ENCODE results near the gene ZBTB7C. TPM values are rescaled to one million over a fixed set of nuclear protein-coding genes. Genes with fewer than 3 reads are reported as not detected.

The ZBTB7C gene
- polyA plus RNA-seq, 4 donors, result 0.54 to 4.1 (median 1.5) TPM

DNA sequence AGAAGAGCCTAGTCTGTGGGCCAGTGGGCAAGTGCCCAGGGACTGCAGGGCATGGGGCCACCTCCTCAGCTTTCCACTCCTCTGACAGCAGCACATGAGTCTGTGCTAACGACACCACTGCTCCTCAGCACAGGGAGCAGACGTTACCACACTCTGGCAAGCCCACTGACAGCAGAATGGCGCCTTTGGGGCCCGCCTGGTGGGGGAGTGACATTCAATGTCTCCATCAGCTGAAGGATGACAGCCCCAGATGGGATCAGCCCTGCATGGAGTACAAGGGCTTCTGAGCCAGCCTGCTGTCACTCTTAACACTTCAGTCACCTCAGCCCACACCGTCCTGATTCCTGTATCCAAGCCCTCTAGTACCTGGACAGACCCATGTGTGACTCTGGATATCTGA is 329.3 kb downstream of the ZBTB7C start:
- no peak overlapping the region for H3K27ac ChIP-seq (ENCODE audit: low read depth in 1 of 3, low read length in 2 of 3)
- no peak overlapping the region for H3K4me3 ChIP-seq (ENCODE audit: low read depth in 1 of 3, low read length in 3 of 3)
- H3K4me1 ChIP-seq (ENCODE audit: control insufficient read depth in 3 of 3, insufficient read depth in 2 of 3, low read depth in 1 of 3, low read length in 2 of 3), result peaks cover 0 to 11% (median 0%) of the 10 kb centered on the region in 3 donors
- FAIRE-seq, result no peak
- WGBS, 3 donors, result 85 to 97% (median 89%) methylated on average over 5 of the region's 5 CpGs
- H3K27me3 ChIP-seq (ENCODE audit: control insufficient read depth in 3 of 3, insufficient read depth in 3 of 3, low read length in 3 of 3), result no peaks in the 10 kb centered on the region
- H3K9me3 ChIP-seq (ENCODE audit: control insufficient read depth in 2 of 2, insufficient read depth in 1 of 2, low read depth in 1 of 2, low read length in 1 of 2), result no peaks in the 10 kb centered on the region
- DNase-seq, result no peak
- no peaks in the 10 kb centered on the region for H3K36me3 ChIP-seq (ENCODE audit: control insufficient read depth in 3 of 3, insufficient read depth in 2 of 3, low read depth in 1 of 3, low read length in 3 of 3)

GRCh38 chr18:48078448-48078847 is 330.7 kb downstream of the ZBTB7C start:
- no peak overlapping the region for H3K27ac ChIP-seq (ENCODE audit: low read depth in 1 of 3, low read length in 2 of 3)
- FAIRE-seq (no peak), DNase-seq (no peak)
- no peaks in the 10 kb centered on the region for H3K36me3 ChIP-seq (ENCODE audit: control insufficient read depth in 3 of 3, insufficient read depth in 2 of 3, low read depth in 1 of 3, low read length in 3 of 3)
- 92 to 99% (median 96%) methylated on average over 4 of the region's 4 CpGs for WGBS, 3 donors
- no peaks in the 10 kb centered on the region for H3K4me1 ChIP-seq (ENCODE audit: control insufficient read depth in 3 of 3, insufficient read depth in 2 of 3, low read depth in 1 of 3, low read length in 2 of 3)
- no peaks in the 10 kb centered on the region for H3K9me3 ChIP-seq (ENCODE audit: control insufficient read depth in 2 of 2, insufficient read depth in 1 of 2, low read depth in 1 of 2, low read length in 1 of 2)
- H3K4me3 ChIP-seq (ENCODE audit: low read depth in 1 of 3, low read length in 3 of 3), result no peak overlapping the region
- no peaks in the 10 kb centered on the region for H3K27me3 ChIP-seq (ENCODE audit: control insufficient read depth in 3 of 3, insufficient read depth in 3 of 3, low read length in 3 of 3)

DNA sequence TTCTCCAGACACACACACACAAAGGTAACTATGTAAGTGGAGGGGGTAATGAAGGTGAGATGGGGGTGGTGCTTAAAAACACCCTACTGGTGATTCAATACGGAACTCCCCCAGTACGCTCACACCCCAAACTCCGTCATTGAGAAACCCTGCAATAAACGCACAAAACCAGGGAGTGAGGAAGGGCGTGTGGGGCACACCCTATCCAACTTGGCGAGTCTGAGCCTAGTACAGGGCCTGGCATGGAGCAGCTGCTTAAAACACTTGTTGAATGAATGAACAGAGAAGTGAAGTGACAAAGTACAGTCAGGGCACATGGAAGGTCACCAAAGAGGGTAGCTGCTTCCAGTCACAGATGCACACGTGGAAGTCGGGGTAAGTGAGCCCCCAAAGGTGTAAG is 331.9 kb downstream of the ZBTB7C start:
- FAIRE-seq, result no peak

GRCh38 chr18:48076461-48076860 is 332.7 kb downstream of the ZBTB7C start:
- H3K36me3 ChIP-seq (ENCODE audit: control insufficient read depth in 3 of 3, insufficient read depth in 2 of 3, low read depth in 1 of 3, low read length in 3 of 3), result no peaks in the 10 kb centered on the region
- 71 to 76% (median 72%) methylated on average over 2 of the region's 2 CpGs for WGBS, 3 donors
- no peaks in the 10 kb centered on the region for H3K4me1 ChIP-seq (ENCODE audit: control insufficient read depth in 3 of 3, insufficient read depth in 2 of 3, low read depth in 1 of 3, low read length in 2 of 3)
- no peaks in the 10 kb centered on the region for H3K27me3 ChIP-seq (ENCODE audit: control insufficient read depth in 3 of 3, insufficient read depth in 3 of 3, low read length in 3 of 3)
- H3K4me3 ChIP-seq (ENCODE audit: low read depth in 1 of 3, low read length in 3 of 3), result no peak overlapping the region
- no peak overlapping the region for H3K27ac ChIP-seq (ENCODE audit: low read depth in 1 of 3, low read length in 2 of 3)
- no peak for DNase-seq
- H3K9me3 ChIP-seq (ENCODE audit: control insufficient read depth in 2 of 2, insufficient read depth in 1 of 2, low read depth in 1 of 2, low read length in 1 of 2), result no peaks in the 10 kb centered on the region
- FAIRE-seq, result no peak

More for the DNA sequence above, 331.9 kb downstream of the ZBTB7C start:
- 29 to 70% (median 58%) methylated on average over 8 of the region's 8 CpGs for WGBS, 3 donors
- Histone ChIP-seq H3K36me3 (ENCODE audit: control insufficient read depth in 3 of 3, insufficient read depth in 2 of 3, low read depth in 1 of 3, low read length in 3 of 3) (no peaks in the 10 kb centered on the region), H3K4me1 (ENCODE audit: control insufficient read depth in 3 of 3, insufficient read depth in 2 of 3, low read depth in 1 of 3, low read length in 2 of 3) (no peaks in the 10 kb centered on the region), H3K4me3 (ENCODE audit: low read depth in 1 of 3, low read length in 3 of 3) (no peak overlapping the region), H3K9me3 (ENCODE audit: control insufficient read depth in 2 of 2, insufficient read depth in 1 of 2, low read depth in 1 of 2, low read length in 1 of 2) (no peaks in the 10 kb centered on the region), H3K27ac (ENCODE audit: low read depth in 1 of 3, low read length in 2 of 3) (no peak overlapping the region), H3K27me3 (ENCODE audit: control insufficient read depth in 3 of 3, insufficient read depth in 3 of 3, low read length in 3 of 3) (no peaks in the 10 kb centered on the region)
- peak in 1 of 2 donors; percentile 39 for DNase-seq

GRCh38 chr18:48075707-48076093 is 333.5 kb downstream of the ZBTB7C start:
- Histone ChIP-seq H3K27me3 (ENCODE audit: control insufficient read depth in 3 of 3, insufficient read depth in 3 of 3, low read length in 3 of 3) (no peaks in the 10 kb centered on the region), H3K4me3 (ENCODE audit: low read depth in 1 of 3, low read length in 3 of 3) (no peak overlapping the region), H3K36me3 (ENCODE audit: control insufficient read depth in 3 of 3, insufficient read depth in 2 of 3, low read depth in 1 of 3, low read length in 3 of 3) (no peaks in the 10 kb centered on the region), H3K9me3 (ENCODE audit: control insufficient read depth in 2 of 2, insufficient read depth in 1 of 2, low read depth in 1 of 2, low read length in 1 of 2) (no peaks in the 10 kb centered on the region), H3K27ac (ENCODE audit: low read depth in 1 of 3, low read length in 2 of 3) (no peak overlapping the region), H3K4me1 (ENCODE audit: control insufficient read depth in 3 of 3, insufficient read depth in 2 of 3, low read depth in 1 of 3, low read length in 2 of 3) (no peaks in the 10 kb centered on the region)
- no peak for DNase-seq
- WGBS, 3 donors, result 82 to 85% (median 84%) methylated on average over 10 of the region's 10 CpGs
- no peak for FAIRE-seq

DNA sequence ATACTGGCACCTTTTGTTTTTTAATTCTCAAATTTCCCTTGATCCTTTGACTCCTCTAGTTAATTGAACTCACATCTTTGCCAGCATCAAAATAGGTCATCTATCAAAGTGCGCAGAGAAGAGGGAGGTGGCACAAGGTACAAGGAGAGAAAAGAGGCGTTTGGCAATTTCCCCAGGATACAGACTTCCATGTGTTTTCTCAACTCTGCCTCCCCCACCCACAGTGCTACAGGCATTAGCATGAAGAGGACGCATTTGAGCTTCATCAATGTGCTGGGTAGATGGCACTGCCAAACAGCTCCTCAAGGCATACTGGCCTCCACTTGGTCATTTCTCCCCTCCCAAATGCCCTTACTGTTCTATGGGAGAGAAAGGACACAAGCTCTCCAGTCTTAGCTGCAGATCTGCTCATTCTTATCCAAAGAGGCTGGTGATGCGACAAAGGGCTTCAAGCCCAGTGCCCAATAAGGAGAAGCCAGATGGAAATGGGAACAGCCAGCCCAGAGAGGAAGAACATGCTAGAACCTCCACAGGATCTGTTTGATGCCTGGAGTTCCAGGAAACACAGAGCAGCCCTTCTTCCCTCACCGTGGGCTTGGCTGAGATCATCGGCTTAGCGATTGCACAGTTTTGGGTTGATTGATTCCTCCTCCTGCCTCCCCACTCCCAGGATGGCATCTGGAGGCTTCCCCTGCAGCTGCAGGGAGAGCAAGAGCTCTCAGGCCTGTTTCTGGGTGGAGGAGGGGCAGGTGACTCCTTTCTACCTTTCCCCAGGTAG is 334.1 kb downstream of the ZBTB7C start:
- H3K36me3 ChIP-seq (ENCODE audit: control insufficient read depth in 3 of 3, insufficient read depth in 2 of 3, low read depth in 1 of 3, low read length in 3 of 3), result no peaks in the 10 kb centered on the region
- no peak for DNase-seq
- no peaks in the 10 kb centered on the region for H3K4me1 ChIP-seq (ENCODE audit: control insufficient read depth in 3 of 3, insufficient read depth in 2 of 3, low read depth in 1 of 3, low read length in 2 of 3)
- H3K4me3 ChIP-seq (ENCODE audit: low read depth in 1 of 3, low read length in 3 of 3), result no peak overlapping the region
- FAIRE-seq, result no peak
- no peaks in the 10 kb centered on the region for H3K9me3 ChIP-seq (ENCODE audit: control insufficient read depth in 2 of 2, insufficient read depth in 1 of 2, low read depth in 1 of 2, low read length in 1 of 2)
- H3K27me3 ChIP-seq (ENCODE audit: control insufficient read depth in 3 of 3, insufficient read depth in 3 of 3, low read length in 3 of 3), result no peaks in the 10 kb centered on the region
- no peak overlapping the region for H3K27ac ChIP-seq (ENCODE audit: low read depth in 1 of 3, low read length in 2 of 3)
- WGBS, 3 donors, result 78 to 88% (median 79%) methylated on average over 7 of the region's 7 CpGs

DNA sequence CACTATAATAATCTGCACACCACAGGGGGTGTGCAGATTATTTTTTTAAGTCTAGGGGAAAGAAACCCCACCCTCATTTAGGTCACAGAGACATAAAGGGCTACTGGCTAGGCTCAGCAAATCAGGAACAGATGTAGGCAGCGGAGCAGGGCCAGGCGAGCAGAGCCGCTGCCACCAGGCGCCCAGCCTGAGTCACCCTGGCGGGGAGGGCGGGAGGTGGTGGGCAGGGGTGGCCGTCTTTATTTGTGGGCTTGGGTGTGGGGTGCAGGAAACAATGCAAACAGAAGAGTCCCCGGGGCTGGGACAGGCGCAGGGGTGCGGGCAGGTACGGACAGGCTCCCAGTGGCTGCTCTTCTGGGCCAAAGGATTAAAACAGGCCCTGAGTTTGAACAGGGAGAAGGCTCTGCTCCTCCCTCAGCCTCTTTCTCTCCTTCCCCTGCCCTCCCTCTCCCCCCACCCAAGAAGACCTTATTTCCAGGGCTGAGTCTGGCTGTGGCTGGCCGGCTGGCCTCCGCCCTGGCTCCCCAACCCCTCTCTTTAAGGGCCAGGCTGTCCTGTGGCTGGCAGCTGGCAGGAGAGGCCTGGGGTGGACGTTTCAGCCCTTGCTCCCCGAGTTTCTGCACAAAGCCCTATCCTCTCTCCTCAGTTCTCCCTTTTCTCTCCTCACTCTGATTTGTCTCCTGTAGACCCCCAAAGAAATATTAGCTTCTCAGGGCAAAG is 335.8 kb downstream of the ZBTB7C start:
- Histone ChIP-seq H3K4me3 (ENCODE audit: low read depth in 1 of 3, low read length in 3 of 3) (no peak overlapping the region), H3K36me3 (ENCODE audit: control insufficient read depth in 3 of 3, insufficient read depth in 2 of 3, low read depth in 1 of 3, low read length in 3 of 3) (no peaks in the 10 kb centered on the region), H3K9me3 (ENCODE audit: control insufficient read depth in 2 of 2, insufficient read depth in 1 of 2, low read depth in 1 of 2, low read length in 1 of 2) (no peaks in the 10 kb centered on the region), H3K4me1 (ENCODE audit: control insufficient read depth in 3 of 3, insufficient read depth in 2 of 3, low read depth in 1 of 3, low read length in 2 of 3) (no peaks in the 10 kb centered on the region), H3K27ac (ENCODE audit: low read depth in 1 of 3, low read length in 2 of 3) (no peak overlapping the region), H3K27me3 (ENCODE audit: control insufficient read depth in 3 of 3, insufficient read depth in 3 of 3, low read length in 3 of 3) (no peaks in the 10 kb centered on the region)
- DNase-seq (no peak), FAIRE-seq (no peak)
- 77 to 82% (median 80%) methylated on average over 15 of the region's 15 CpGs for WGBS, 3 donors

- H3K27me3 ChIP-seq (ENCODE audit: control insufficient read depth in 3 of 3, insufficient read depth in 3 of 3, low read length in 3 of 3), result no peaks in the 10 kb centered on the region
- no peak for DNase-seq
- no peak for FAIRE-seq
- H3K9me3 ChIP-seq (ENCODE audit: control insufficient read depth in 2 of 2, insufficient read depth in 1 of 2, low read depth in 1 of 2, low read length in 1 of 2), result no peaks in the 10 kb centered on the region
- H3K4me3 ChIP-seq (ENCODE audit: low read depth in 1 of 3, low read length in 3 of 3), result no peak overlapping the region
- peak overlapping the region in 1 of 3 donors; percentile 14 for H3K27ac ChIP-seq (ENCODE audit: low read depth in 1 of 3, low read length in 2 of 3)
- no peaks in the 10 kb centered on the region for H3K4me1 ChIP-seq (ENCODE audit: control insufficient read depth in 3 of 3, insufficient read depth in 2 of 3, low read depth in 1 of 3, low read length in 2 of 3)
- no peaks in the 10 kb centered on the region for H3K36me3 ChIP-seq (ENCODE audit: control insufficient read depth in 3 of 3, insufficient read depth in 2 of 3, low read depth in 1 of 3, low read length in 3 of 3)
- 68 to 84% (median 78%) methylated on average over 18 of the region's 18 CpGs for WGBS, 3 donors
Observed at GRCh38 chr18:48072428-48073204, 336.6 kb downstream of the ZBTB7C start.

Measured in small intestine (tissue), 7 donors.